Bronchial epithelial cell (primary cell): Measurements from ENCODE around the gene FRS2. TPM values are rescaled to one million over a fixed set of nuclear protein-coding genes. Genes with fewer than 3 reads are reported as not detected.

Experiments used
- DNase-seq: peaks from one replicate; pipeline ENCODE4 v3.0.0-alpha.2; 2010; ENCODE audit warnings: low read depth
- FAIRE-seq: peaks from 2 replicates; lab custom pipeline; 2011; peaks lifted over from hg19 to GRCh38; lab: Jason Lieb, UNC
- H3K27me3 ChIP-seq: 2 replicates; pipeline ENCODE4 v1.5.1; 2011; ENCODE audit warnings: low read length; ENCODE audit not compliant: control insufficient read depth, insufficient read depth
- H3K36me3 ChIP-seq: 2 replicates; pipeline ENCODE4 v1.5.1; 2011; ENCODE audit warnings: low read length; ENCODE audit not compliant: control insufficient read depth, insufficient read depth
- H3K4me3 ChIP-seq: 2 replicates; pipeline ENCODE4 v1.5.1; 2011; ENCODE audit warnings: mild to moderate bottlenecking, low read depth, low read length, control low read depth
- total RNA-seq: library from RNA; depleted of rRNA; stranded (reverse); fragments of >200 nt; gene quantifications from 2 replicates; pipeline ENCODE4 v1.2.1, GENCODE V29; 2014
- TF ChIP-seq, protein P1 (sequence below): IDR thresholded peaks from 2 replicates; pipeline ENCODE4 v1.5.1; 2011; ENCODE audit warnings: mild to moderate bottlenecking, moderate library complexity, low read length, control low read depth, inconsistent platforms; ENCODE audit not compliant: insufficient read depth, severe bottlenecking

The FRS2 gene
- total RNA-seq, 1 donor from 2014 or later: 27.1 TPM

DNA sequence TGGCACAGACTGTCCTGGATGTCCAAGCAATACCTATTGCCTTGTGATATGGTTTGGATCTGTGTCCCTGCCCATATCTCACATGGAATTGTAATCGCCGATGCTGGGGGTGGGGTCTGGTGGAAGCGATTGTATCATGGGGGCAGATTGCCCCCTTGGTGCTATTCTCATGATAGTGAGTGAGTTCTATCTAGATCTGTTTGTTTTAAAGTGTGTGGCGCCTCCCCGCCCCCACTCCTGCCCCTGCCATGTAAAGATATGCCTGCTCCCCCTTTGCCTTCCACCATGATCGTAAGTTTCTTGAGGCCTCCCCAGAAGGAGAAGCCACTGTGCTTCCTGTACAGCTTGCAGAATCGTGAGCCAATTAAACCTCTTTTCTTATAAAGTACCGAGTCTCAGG lies 157.3 kb downstream of the FRS2 start:
- TF ChIP-seq, protein P1, sequence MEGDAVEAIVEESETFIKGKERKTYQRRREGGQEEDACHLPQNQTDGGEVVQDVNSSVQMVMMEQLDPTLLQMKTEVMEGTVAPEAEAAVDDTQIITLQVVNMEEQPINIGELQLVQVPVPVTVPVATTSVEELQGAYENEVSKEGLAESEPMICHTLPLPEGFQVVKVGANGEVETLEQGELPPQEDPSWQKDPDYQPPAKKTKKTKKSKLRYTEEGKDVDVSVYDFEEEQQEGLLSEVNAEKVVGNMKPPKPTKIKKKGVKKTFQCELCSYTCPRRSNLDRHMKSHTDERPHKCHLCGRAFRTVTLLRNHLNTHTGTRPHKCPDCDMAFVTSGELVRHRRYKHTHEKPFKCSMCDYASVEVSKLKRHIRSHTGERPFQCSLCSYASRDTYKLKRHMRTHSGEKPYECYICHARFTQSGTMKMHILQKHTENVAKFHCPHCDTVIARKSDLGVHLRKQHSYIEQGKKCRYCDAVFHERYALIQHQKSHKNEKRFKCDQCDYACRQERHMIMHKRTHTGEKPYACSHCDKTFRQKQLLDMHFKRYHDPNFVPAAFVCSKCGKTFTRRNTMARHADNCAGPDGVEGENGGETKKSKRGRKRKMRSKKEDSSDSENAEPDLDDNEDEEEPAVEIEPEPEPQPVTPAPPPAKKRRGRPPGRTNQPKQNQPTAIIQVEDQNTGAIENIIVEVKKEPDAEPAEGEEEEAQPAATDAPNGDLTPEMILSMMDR: no peak

More for the DNA sequence above, 157.3 kb downstream of the FRS2 start:
- Histone ChIP-seq H3K36me3 (no peaks in the 10 kb centered on the region), H3K4me3 (no peak overlapping the region), H3K27me3 (no peaks in the 10 kb centered on the region)
- no peak for FAIRE-seq
- no peak for DNase-seq

Other genes with a start within 250 kb of the FRS2 start
- 17.9 and 29.6 TPM in 2 replicates for gene CPSF6, start 230.8 kb upstream of the FRS2 start, total RNA-seq
- under 0.01 and 0.13 TPM in 2 replicates for gene LYZ, start 122.0 kb upstream of the FRS2 start, total RNA-seq
- 15.4 and 32.1 TPM in 2 replicates for gene YEATS4, start 110.6 kb upstream of the FRS2 start, total RNA-seq
- 150 and 235 TPM in 2 replicates for gene CCT2, start 115.1 kb downstream of the FRS2 start, total RNA-seq
- gene LRRC10, start 140.5 kb downstream of the FRS2 start, total RNA-seq: not detected in 2 replicates
- not detected in 2 replicates for gene BEST3, start 228.9 kb downstream of the FRS2 start, total RNA-seq